SKM-1 (cell line): ENCODE data around the gene MCM3.
A peak's percentile ranks its signal among the peaks of the same experiment; 100 is the strongest.

Experiments
- DNase-seq: peaks from one replicate; lab custom pipeline; 2025; ENCODE audit not compliant: unreplicated experiment; lab: John Stamatoyannopoulos, UW

MCM3 gene

GRCh38 chr6:52303178-52303577, 18.6 kb upstream of the MCM3 start:
- no peak for DNase-seq

GRCh38 chr6:52301326-52301725, 16.8 kb upstream of the MCM3 start:
- DNase-seq: no peak

GRCh38 chr6:52300489-52300931, 16.0 kb upstream of the MCM3 start:
- no peak for DNase-seq

- no peak for DNase-seq
Measured at GRCh38 chr6:52299653-52300052, 15.1 kb upstream of the MCM3 start.

- DNase-seq: no peak
Measured at GRCh38 chr6:52297433-52297832, 12.9 kb upstream of the MCM3 start.

GRCh38 chr6:52293067-52293466, 8.5 kb upstream of the MCM3 start:
- DNase-seq: no peak

GRCh38 chr6:52288841-52289240, 4.3 kb upstream of the MCM3 start:
- no peak for DNase-seq

GRCh38 chr6:52288216-52288615, 3.7 kb upstream of the MCM3 start:
- DNase-seq: no peak

- peak; percentile 80 for DNase-seq
Measured at GRCh38 chr6:52286798-52287432, 2.4 kb upstream of the MCM3 start.

- no peak for DNase-seq
Measured at GRCh38 chr6:52285177-52286068, 881 bp upstream of the MCM3 start.

- DNase-seq: no peak
Measured at GRCh38 chr6:52284131-52284459, 447 bp downstream of the MCM3 start.

GRCh38 chr6:52283111-52283510, 1.4 kb downstream of the MCM3 start:
- DNase-seq: no peak

GRCh38 chr6:52276130-52276529, 8.4 kb downstream of the MCM3 start:
- no peak for DNase-seq

- DNase-seq: no peak
Measured at GRCh38 chr6:52271852-52272460, 12.6 kb downstream of the MCM3 start.

GRCh38 chr6:52263709-52264540, 20.6 kb downstream of the MCM3 start:
- peak; percentile 46 for DNase-seq

- no peak for DNase-seq
Measured at GRCh38 chr6:52262620-52263344, 21.8 kb downstream of the MCM3 start.

- no peak for DNase-seq
Measured at GRCh38 chr6:52261229-52261628, 23.3 kb downstream of the MCM3 start.

- no peak for DNase-seq
Measured at GRCh38 chr6:52260634-52261033, 23.9 kb downstream of the MCM3 start.

- no peak for DNase-seq
Measured at GRCh38 chr6:52255434-52255833, 29.1 kb downstream of the MCM3 start.

GRCh38 chr6:52254731-52255378, 29.7 kb downstream of the MCM3 start:
- no peak for DNase-seq
